Spinal cord (tissue), 10 donors: ENCODE results near the gene CSNK1G1. TPM values are rescaled to one million over a fixed set of nuclear protein-coding genes. Genes with fewer than 3 reads are reported as not detected.

Experiments used
- DNase-seq, 6 donors: peaks; one replicate each; pipeline versions ENCODE4 v3.0.0 to v3.0.0-alpha.2; 2013 to 2015; ENCODE audit warnings: low spot score in 6 of 6, low read depth in 4 of 6
- H3K27ac ChIP-seq: one replicate; pipeline ENCODE4 v1.5.1; 2013; ENCODE audit warnings: low read depth, low read length, control low read depth
- H3K27me3 ChIP-seq: one replicate; pipeline ENCODE4 v1.6.1; 2013; ENCODE audit warnings: low read length; ENCODE audit not compliant: control insufficient read depth, insufficient read depth
- H3K36me3 ChIP-seq: one replicate; pipeline ENCODE4 v1.6.1; 2013; ENCODE audit warnings: low read length; ENCODE audit not compliant: control insufficient read depth, insufficient read depth
- H3K4me1 ChIP-seq: one replicate; pipeline ENCODE4 v1.6.1; 2013; ENCODE audit warnings: low read length; ENCODE audit not compliant: control insufficient read depth, insufficient read depth
- H3K4me3 ChIP-seq: one replicate; pipeline ENCODE4 v1.5.1; 2013; ENCODE audit warnings: low read depth, low read length, control low read depth
- H3K9me3 ChIP-seq: one replicate; pipeline ENCODE4 v1.6.1; 2013; ENCODE audit warnings: low read length; ENCODE audit not compliant: control insufficient read depth, insufficient read depth
- WGBS: methylation state at CpG from one replicate; pipeline ENCODE4 v1.1.5; 2013; ENCODE audit warnings: missing lambda C conversion rate; ENCODE audit not compliant: insufficient coverage; 5-methylcytosine and 5-hydroxymethylcytosine counted together
- polyA plus RNA-seq, 2 donors: library from polyadenylated mRNA; unstranded; fragments of 120-200 nt; gene quantifications; one replicate each; pipeline ENCODE4 v1.2.1, GENCODE V29; 2013; ENCODE audit not compliant: insufficient read length in 2 of 2
- total RNA-seq, 2 donors: library from RNA; depleted of rRNA in 1 of 2; stranded (reverse); fragments of 120-200 nt in 1 of 2; fragments of >200 nt in 1 of 2; gene quantifications; one replicate each; pipeline versions ENCODE4 v1.2.3 to v1.2.4, GENCODE V29; 2013 to 2014
- donor health status: healthy.

Gene CSNK1G1
- total and polyA plus RNA-seq, 4 donors: 12.4 to 33.1 (median 19.4) TPM

- H3K27ac ChIP-seq: no peak overlapping the region
- H3K4me3 ChIP-seq: no peak overlapping the region
- no peaks in the 10 kb centered on the region for H3K36me3 ChIP-seq
- H3K9me3 ChIP-seq: no peaks in the 10 kb centered on the region
- DNase-seq: no peak
- no peaks in the 10 kb centered on the region for H3K4me1 ChIP-seq
- no peaks in the 10 kb centered on the region for H3K27me3 ChIP-seq
- WGBS: no CpG with 5 or more reads among the region's 2 CpGs
These were observed 119.6 kb downstream of the CSNK1G1 start for GRCh38 chr15:64236156-64236894.

GRCh38 chr15:64235552-64235951 is 120.4 kb downstream of the CSNK1G1 start:
- H3K36me3 ChIP-seq: no peaks in the 10 kb centered on the region
- no peak overlapping the region for H3K4me3 ChIP-seq
- H3K4me1 ChIP-seq: no peaks in the 10 kb centered on the region
- DNase-seq: no peak
- WGBS: 100% methylated on average over 1 of the region's 4 CpGs
- H3K9me3 ChIP-seq: no peaks in the 10 kb centered on the region
- H3K27ac ChIP-seq: no peak overlapping the region
- no peaks in the 10 kb centered on the region for H3K27me3 ChIP-seq

- H3K27me3 ChIP-seq: no peaks in the 10 kb centered on the region
- H3K27ac ChIP-seq: no peak overlapping the region
- no peak for DNase-seq
- no peaks in the 10 kb centered on the region for H3K9me3 ChIP-seq
- no peak overlapping the region for H3K4me3 ChIP-seq
- 100% methylated on average over 1 of the region's 4 CpGs for WGBS
- no peaks in the 10 kb centered on the region for H3K36me3 ChIP-seq
- H3K4me1 ChIP-seq: no peaks in the 10 kb centered on the region
These were observed 122.7 kb downstream of the CSNK1G1 start for GRCh38 chr15:64233299-64233698.

GRCh38 chr15:64232400-64232799 is 123.6 kb downstream of the CSNK1G1 start:
- Histone ChIP-seq H3K4me1 (no peaks in the 10 kb centered on the region), H3K4me3 (no peak overlapping the region), H3K9me3 (no peaks in the 10 kb centered on the region)

GRCh38 chr15:64229129-64229724 is 126.7 kb downstream of the CSNK1G1 start:
- no peak overlapping the region for H3K4me3 ChIP-seq
- WGBS: no CpG with 5 or more reads among the region's 2 CpGs

More at GRCh38 chr15:64232400-64232799, 123.6 kb downstream of the CSNK1G1 start:
- Histone ChIP-seq H3K27me3 (no peaks in the 10 kb centered on the region), H3K27ac (no peak overlapping the region), H3K36me3 (no peaks in the 10 kb centered on the region)
- WGBS: no CpG with 5 or more reads among the region's 1 CpG
- DNase-seq: no peak

GRCh38 chr15:64225804-64226203 is 130.2 kb downstream of the CSNK1G1 start:
- H3K27ac ChIP-seq: no peak overlapping the region
- no peak for DNase-seq
- H3K4me1 ChIP-seq: peaks cover 5% of the 10 kb centered on the region
- H3K36me3 ChIP-seq: no peaks in the 10 kb centered on the region
- 98% methylated on average over 11 of the region's 11 CpGs for WGBS
- H3K4me3 ChIP-seq: no peak overlapping the region
- no peaks in the 10 kb centered on the region for H3K27me3 ChIP-seq
- no peaks in the 10 kb centered on the region for H3K9me3 ChIP-seq

More at GRCh38 chr15:64229129-64229724, 126.7 kb downstream of the CSNK1G1 start:
- no peaks in the 10 kb centered on the region for H3K27me3 ChIP-seq
- no peaks in the 10 kb centered on the region for H3K36me3 ChIP-seq
- no peak overlapping the region for H3K27ac ChIP-seq
- DNase-seq: no peak
- H3K9me3 ChIP-seq: no peaks in the 10 kb centered on the region
- H3K4me1 ChIP-seq: peaks cover 5% of the 10 kb centered on the region

GRCh38 chr15:64224511-64224910 is 131.5 kb downstream of the CSNK1G1 start:
- Histone ChIP-seq H3K27me3 (no peaks in the 10 kb centered on the region), H3K4me3 (no peak overlapping the region), H3K36me3 (no peaks in the 10 kb centered on the region), H3K27ac (no peak overlapping the region), H3K9me3 (no peaks in the 10 kb centered on the region), H3K4me1 (peaks cover 5% of the 10 kb centered on the region)
- WGBS: no CpG with 5 or more reads among the region's 2 CpGs
- peak; percentile 29 to 94 (median 46) for DNase-seq

- Histone ChIP-seq H3K27me3 (no peaks in the 10 kb centered on the region), H3K36me3 (no peaks in the 10 kb centered on the region), H3K9me3 (no peaks in the 10 kb centered on the region), H3K4me1 (peaks cover 5% of the 10 kb centered on the region), H3K27ac (no peak overlapping the region), H3K4me3 (no peak overlapping the region)
- DNase-seq: no peak
These were observed 132.1 kb downstream of the CSNK1G1 start for GRCh38 chr15:64223882-64224281.

GRCh38 chr15:64222573-64223366 is 133.2 kb downstream of the CSNK1G1 start:
- DNase-seq: no peak
- no peaks in the 10 kb centered on the region for H3K36me3 ChIP-seq
- no CpG with 5 or more reads among the region's 3 CpGs for WGBS
- no peaks in the 10 kb centered on the region for H3K9me3 ChIP-seq
- no peak overlapping the region for H3K4me3 ChIP-seq
- H3K27me3 ChIP-seq: no peaks in the 10 kb centered on the region
- peaks cover 5% of the 10 kb centered on the region for H3K4me1 ChIP-seq
- no peak overlapping the region for H3K27ac ChIP-seq
